ENCODE results near the gene RHOB.

Gene RHOB

DNA sequence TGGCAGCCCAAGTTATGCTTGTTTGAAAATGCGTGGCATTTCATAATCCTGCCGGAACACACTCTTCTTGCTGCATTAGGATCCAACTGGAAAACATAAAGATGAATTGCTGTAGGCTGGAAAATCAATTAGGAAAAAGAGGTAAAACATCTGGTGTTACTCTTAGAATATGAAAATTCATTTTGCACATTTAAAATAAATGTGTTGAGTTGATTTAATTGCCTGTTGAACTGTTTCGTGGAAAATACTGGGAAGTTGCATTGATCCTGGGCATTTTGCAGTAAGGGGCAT is 4.1 kb downstream of the RHOB start:
- DNase-seq (ENCODE audit: low spot score) = no peak
- TF ChIP-seq, protein P1, sequence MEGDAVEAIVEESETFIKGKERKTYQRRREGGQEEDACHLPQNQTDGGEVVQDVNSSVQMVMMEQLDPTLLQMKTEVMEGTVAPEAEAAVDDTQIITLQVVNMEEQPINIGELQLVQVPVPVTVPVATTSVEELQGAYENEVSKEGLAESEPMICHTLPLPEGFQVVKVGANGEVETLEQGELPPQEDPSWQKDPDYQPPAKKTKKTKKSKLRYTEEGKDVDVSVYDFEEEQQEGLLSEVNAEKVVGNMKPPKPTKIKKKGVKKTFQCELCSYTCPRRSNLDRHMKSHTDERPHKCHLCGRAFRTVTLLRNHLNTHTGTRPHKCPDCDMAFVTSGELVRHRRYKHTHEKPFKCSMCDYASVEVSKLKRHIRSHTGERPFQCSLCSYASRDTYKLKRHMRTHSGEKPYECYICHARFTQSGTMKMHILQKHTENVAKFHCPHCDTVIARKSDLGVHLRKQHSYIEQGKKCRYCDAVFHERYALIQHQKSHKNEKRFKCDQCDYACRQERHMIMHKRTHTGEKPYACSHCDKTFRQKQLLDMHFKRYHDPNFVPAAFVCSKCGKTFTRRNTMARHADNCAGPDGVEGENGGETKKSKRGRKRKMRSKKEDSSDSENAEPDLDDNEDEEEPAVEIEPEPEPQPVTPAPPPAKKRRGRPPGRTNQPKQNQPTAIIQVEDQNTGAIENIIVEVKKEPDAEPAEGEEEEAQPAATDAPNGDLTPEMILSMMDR (conservative IDR thresholded peaks at IDR 0.05; ENCODE audit: low read depth) = no peak
- peak overlapping the region; percentile 72 for H3K27ac ChIP-seq
- ChIA-PET CTCF (interaction anchor here (1.8 kb wide), 1 partner anchor 210 kb away, joined by 4 read pairs; no protein-coding TSS in a partner anchor), POLR2A (ENCODE audit: low non-redundant PET) (no interaction called here)

DNA sequence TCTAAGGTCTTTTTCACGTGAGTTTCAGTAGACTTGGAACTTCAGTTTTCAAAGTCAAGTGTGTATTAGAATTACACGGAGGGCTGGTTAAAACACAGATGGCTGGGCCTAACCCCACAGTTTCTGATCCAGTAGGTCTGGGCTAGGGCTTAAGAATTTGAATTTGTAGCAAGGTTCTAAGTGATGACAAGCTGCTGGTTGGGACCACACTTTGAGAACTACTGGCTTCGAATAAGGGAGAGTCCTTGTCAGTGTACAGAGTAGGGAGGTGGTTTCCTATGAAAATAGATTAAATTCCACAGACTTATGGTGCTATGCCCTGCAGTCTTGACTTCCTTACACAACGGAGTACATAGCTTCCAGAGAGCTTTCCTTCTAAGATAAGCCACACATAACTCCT is 4.5 kb downstream of the RHOB start:
- ChIA-PET POLR2A (ENCODE audit: low non-redundant PET) (no interaction called here), CTCF (interaction anchor here (1.0 to 1.8 kb wide), 2 partner anchors 199 to 210 kb away, joined by 3 to 4 read pairs; partner anchors contain the start of gene HS1BP3)
- H3K27ac ChIP-seq = no peak overlapping the region
- TF ChIP-seq, protein P1 (conservative IDR thresholded peaks at IDR 0.05; ENCODE audit: low read depth) = no peak
- DNase-seq (ENCODE audit: low spot score) = no peak

DNA sequence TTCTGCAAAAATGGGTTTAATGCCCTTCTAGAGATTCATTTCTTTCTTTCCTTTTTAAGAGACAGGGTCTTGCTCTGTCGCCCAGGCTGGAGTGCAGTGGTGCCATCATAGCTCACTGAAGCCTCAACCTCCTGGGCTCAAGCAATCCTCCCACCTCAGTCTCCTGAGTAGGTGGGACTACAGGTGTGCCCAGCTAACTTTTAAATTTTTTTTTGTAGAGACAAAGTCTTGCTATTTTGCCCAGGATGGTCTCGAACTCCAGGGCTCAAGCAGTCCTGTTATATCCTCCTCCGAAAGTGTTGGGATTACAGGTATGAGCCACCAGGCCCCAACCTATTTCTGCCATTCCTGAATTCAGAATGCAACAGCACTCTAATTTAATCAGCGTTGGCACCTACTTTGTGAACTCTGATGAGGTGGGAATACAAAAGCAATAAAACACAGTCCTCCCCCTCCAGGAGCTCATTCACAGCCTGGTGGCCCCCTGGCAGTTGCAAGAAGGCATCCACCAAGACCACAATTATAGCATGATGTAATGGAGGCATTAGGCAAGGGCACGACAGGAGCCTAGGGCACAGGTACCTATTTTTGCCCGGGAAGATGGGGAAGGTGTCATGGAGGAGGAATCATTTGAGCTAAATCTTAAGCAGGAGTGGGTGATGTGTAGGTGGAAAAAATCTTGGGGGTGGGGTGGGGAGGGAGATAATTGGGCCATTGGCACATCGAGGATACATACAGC is 5.1 kb downstream of the RHOB start:
- TF ChIP-seq, protein P1 (conservative IDR thresholded peaks at IDR 0.05; ENCODE audit: low read depth) = no peak
- POLR2A ChIA-PET (ENCODE audit: low non-redundant PET) = no interaction called here
- CTCF ChIA-PET = interaction anchor here (1.0 to 1.1 kb wide), 2 partner anchors 190 to 198 kb away, joined by 3 read pairs; partner anchors contain the start of gene HS1BP3
- no peak overlapping the region for H3K27ac ChIP-seq
- no peak for DNase-seq (ENCODE audit: low spot score)

DNA sequence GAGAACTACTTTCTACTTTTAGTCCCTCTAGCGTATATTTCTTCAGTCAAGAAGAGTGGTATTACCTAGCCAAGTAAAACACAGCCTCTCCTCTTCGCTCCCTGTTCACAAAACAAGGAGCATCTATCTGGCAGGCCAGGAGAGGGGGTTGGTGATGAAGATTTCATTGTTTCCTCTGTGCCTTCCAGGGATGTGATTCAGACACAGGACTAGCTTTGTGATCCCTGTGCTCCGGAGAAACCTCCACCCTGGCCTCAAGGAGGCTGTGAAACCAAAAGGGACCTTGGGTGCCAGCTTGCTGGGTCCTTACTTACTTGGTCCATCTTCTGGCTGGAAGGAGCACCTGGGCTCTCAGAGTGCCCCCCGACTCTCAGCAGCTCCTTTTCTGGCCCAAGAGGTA is 5.7 kb downstream of the RHOB start:
- no peak overlapping the region for H3K27ac ChIP-seq
- TF ChIP-seq, protein P1 (conservative IDR thresholded peaks at IDR 0.05; ENCODE audit: low read depth) = no peak
- ChIA-PET POLR2A (ENCODE audit: low non-redundant PET) (no interaction called here), CTCF (interaction anchor here (0.5 to 1.1 kb wide), 3 partner anchors 138 to 198 kb away, joined by 3 read pairs; partner anchors contain the start of gene HS1BP3)
- DNase-seq (ENCODE audit: low spot score) = no peak

DNA sequence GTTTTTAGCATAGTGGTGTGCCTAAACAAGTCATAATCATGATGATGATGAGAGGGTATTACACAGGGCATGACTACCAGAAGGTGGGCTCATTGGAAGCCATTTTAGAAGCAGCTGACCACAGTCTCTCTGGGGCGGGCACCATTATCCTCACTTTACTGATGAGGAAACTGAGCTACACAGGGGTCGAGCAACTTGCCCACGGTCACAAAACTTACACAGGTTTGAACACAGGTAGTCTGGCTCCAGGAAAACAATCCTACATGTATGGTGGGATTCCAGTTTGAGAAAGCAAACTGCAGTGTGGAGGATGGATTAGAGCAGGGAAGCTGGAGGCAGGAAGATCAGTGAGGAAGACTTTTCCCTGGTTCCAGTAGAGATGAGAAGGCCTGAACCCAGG is 6.2 kb downstream of the RHOB start:
- ChIA-PET CTCF (interaction anchor here (0.5 to 1.1 kb wide), 2 partner anchors 138 to 189 kb away, joined by 3 read pairs; no protein-coding TSS in a partner anchor), POLR2A (ENCODE audit: low non-redundant PET) (no interaction called here)
- H3K27ac ChIP-seq = no peak overlapping the region

DNA sequence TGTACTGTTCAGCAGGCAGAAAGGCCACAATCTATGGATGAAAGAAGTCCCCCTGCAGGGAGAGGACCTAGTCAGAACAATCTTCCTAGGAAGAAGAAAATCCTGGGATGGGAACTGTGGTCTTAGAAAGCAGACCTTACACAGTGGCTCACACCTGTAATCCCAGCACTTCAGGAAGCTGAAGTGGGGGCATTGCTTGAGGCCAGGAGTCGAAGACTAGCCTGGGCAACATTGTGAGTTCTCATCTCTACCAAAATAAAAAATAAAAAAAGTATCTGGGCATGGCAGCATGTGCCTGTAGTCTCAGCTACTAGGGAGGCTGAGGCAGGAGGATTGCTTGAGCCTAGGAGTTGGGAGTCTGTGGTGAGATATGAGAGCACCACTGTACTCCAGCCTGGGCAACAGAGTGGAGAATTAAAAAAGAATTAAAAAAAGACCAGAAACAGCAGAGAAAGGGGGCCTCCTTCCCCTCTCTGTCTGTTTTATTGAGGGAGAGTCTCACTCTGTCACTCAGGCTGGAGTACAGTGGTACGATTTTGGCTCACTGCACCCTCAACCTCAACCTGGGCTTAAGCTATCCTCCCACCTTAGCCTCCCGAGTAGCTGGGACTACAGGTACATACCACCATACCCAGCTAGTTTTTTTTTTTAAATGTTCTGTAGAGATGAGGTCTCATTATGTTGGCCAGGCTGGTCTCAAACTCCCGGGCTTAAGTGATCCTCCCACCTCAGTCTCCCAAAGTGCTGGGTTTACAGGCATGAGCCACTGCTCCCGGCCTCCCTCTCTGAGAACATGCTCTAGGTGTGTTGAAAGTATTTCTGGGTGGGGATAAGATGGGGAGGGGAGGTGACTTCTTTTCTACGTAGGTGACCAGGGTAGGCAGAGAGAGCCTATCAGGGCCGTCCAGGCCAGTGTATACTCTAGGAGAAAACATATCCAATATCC is 7.4 kb downstream of the RHOB start:
- H3K27ac ChIP-seq = no peak overlapping the region
- TF ChIP-seq, protein P1 (conservative IDR thresholded peaks at IDR 0.05; ENCODE audit: low read depth) = no peak
- no peak for DNase-seq (ENCODE audit: low spot score)
- ChIA-PET POLR2A (ENCODE audit: low non-redundant PET) (no interaction called here), CTCF (interaction anchor here (0.9 kb wide), 1 partner anchor 711 kb away, joined by 4 read pairs; no protein-coding TSS in a partner anchor)

More for the DNA sequence above, 6.2 kb downstream of the RHOB start:
- TF ChIP-seq, protein P1 (conservative IDR thresholded peaks at IDR 0.05; ENCODE audit: low read depth) = no peak
- no peak for DNase-seq (ENCODE audit: low spot score)
